Muscle of leg (tissue), 11 donors: ENCODE results near the gene GRID2. TPM values are rescaled to one million over a fixed set of nuclear protein-coding genes. Genes with fewer than 3 reads are reported as not detected.
A peak's percentile ranks its signal among the peaks of the same experiment; 100 is the strongest.

Source experiments
- DNase-seq: peaks from one replicate; pipeline ENCODE4 v3.0.0; 2013
- H3K27ac ChIP-seq: one replicate; pipeline ENCODE4 v1.5.1; 2013; ENCODE audit warnings: mild to moderate bottlenecking, low read length, control low read depth
- H3K27me3 ChIP-seq: one replicate; pipeline ENCODE4 v1.6.1; 2013; ENCODE audit warnings: low read length; ENCODE audit not compliant: control insufficient read depth, insufficient read depth
- H3K36me3 ChIP-seq: one replicate; pipeline ENCODE4 v1.6.1; 2013; ENCODE audit warnings: low read length; ENCODE audit not compliant: control insufficient read depth, insufficient read depth
- H3K4me1 ChIP-seq: one replicate; pipeline ENCODE4 v1.6.1; 2013; ENCODE audit warnings: low read length; ENCODE audit not compliant: control insufficient read depth, insufficient read depth
- H3K4me3 ChIP-seq: one replicate; pipeline ENCODE4 v1.5.1; 2013; ENCODE audit warnings: low read length, control low read depth
- H3K9me3 ChIP-seq: replicated peaks from 2 replicates; pipeline ENCODE4 v1.6.1; 2013; ENCODE audit warnings: low read depth, low read length; ENCODE audit not compliant: control insufficient read depth
- WGBS: methylation state at CpG from one replicate; pipeline ENCODE4 v1.1.5; 2013; ENCODE audit warnings: missing lambda C conversion rate; ENCODE audit not compliant: insufficient coverage; 5-methylcytosine and 5-hydroxymethylcytosine counted together
- polyA plus RNA-seq, 8 donors: library from polyadenylated mRNA; unstranded; fragments of 120-200 nt; gene quantifications; one replicate each; pipeline versions ENCODE4 v1.2.1 to v1.2.3, GENCODE V29; 2013; ENCODE audit warnings: inconsistent platforms in 1 of 8, low replicate concordance in 1 of 8; ENCODE audit not compliant: insufficient read length in 8 of 8, insufficient read depth in 1 of 8
- total RNA-seq: library from RNA; stranded (reverse); fragments of 120-200 nt; gene quantifications from one replicate; pipeline ENCODE4 v1.2.4, GENCODE V29; 2013

GRID2 gene
- total and polyA plus RNA-seq, 9 donors = 0.29 to 1.4 (median 0.60) TPM

DNA sequence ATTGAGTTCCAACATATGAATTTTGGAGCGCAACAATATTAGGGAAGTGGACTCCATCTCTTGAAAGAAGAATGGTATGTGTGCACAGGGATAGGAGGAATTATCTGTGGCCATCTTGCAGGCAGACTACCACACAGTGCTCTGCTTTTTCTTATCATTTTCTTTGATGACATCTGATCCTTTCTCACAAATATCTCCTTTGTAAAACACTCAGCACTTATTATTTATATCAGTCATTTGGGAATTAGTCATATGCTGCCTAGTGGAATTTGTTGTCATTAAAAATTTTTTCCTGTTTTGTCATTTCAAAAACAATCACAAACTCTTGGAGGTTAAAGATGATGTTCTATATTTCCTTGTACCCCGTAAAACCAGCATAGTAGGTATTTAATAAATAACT is 1080.5 kb downstream of the GRID2 start:
- Histone ChIP-seq H3K9me3 (no peaks in the 10 kb centered on the region), H3K27me3 (no peaks in the 10 kb centered on the region), H3K4me3 (no peak overlapping the region), H3K36me3 (no peaks in the 10 kb centered on the region), H3K27ac (no peak overlapping the region), H3K4me1 (no peaks in the 10 kb centered on the region)
- DNase-seq = no peak
- WGBS = no CpG with 5 or more reads among the region's 2 CpGs

DNA sequence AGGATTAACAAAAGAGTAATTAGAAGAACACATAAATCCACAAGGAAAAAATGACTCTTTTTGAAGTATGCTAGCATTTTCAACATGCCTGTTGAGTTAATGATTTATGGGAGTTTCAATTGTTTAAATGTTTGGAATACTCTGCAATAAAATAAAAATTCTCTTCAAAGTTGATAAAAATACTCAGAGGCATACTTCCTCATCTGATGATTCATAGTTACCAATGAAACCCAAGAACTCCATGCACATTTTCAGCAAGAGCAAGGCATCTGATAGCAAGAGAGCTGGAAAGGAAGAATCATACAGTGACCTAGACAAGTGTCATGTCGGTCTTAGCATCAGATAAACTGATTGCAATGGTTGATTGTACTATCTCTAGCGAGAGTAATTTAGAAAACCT is 1081.1 kb downstream of the GRID2 start:
- DNase-seq = no peak
- Histone ChIP-seq H3K27ac (no peak overlapping the region), H3K4me1 (no peaks in the 10 kb centered on the region), H3K9me3 (no peaks in the 10 kb centered on the region), H3K27me3 (no peaks in the 10 kb centered on the region), H3K36me3 (no peaks in the 10 kb centered on the region), H3K4me3 (no peak overlapping the region)
- WGBS = 80% methylated on average over 1 of the region's 2 CpGs

DNA sequence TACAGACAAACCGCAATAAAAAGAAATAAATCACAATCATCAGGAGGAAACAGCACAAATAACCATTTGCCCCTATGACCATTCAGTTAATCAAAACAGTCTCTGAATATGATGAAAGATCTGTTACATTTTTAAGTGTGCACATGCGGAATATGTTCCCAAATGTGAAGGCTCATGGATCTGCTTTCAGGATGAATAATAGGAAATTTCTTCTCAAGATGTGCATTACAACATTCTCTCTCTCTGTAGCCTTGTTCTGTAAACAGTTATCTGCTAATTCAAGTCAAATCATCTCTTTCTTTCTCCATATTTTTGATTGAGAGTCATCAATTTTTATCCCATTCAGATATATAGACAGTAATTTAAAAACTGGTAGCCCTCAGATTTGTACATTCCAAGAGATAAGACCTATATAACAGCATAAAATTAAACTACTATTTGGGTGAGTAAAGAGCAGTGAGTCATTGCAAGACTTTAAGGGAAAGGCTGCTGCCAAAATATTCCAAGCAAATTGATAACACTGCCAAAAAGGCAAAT is 1090.8 kb downstream of the GRID2 start:
- H3K36me3 ChIP-seq = no peaks in the 10 kb centered on the region

DNA sequence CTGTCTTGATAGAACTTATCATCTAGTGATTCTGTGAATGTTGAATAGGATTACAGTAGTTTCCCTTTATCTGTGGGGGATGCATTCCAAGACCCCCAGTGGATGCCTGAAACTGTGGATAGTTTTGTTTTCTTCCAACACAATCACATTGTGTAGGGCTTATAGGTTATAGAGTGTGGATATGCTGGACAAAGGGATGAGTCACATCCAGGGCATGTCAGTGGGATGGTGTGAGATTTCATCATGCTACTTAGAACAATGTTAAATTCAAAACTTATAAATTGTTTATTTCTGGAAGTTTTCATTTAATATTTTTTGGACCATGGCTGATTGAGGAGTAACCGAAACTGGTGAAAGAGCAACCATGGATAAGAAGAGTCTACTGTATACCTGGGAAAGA is 1092.5 kb downstream of the GRID2 start:
- H3K4me3 ChIP-seq = no peak overlapping the region
- H3K4me1 ChIP-seq = no peaks in the 10 kb centered on the region
- no peaks in the 10 kb centered on the region for H3K9me3 ChIP-seq
- no peaks in the 10 kb centered on the region for H3K36me3 ChIP-seq
- no CpG with 5 or more reads among the region's 1 CpG for WGBS
- no peak for DNase-seq
- H3K27ac ChIP-seq = no peak overlapping the region
- no peaks in the 10 kb centered on the region for H3K27me3 ChIP-seq

More for the DNA sequence above, 1090.8 kb downstream of the GRID2 start:
- H3K27ac ChIP-seq = no peak overlapping the region
- no peak overlapping the region for H3K4me3 ChIP-seq
- peak; percentile 72 for DNase-seq
- no peaks in the 10 kb centered on the region for H3K4me1 ChIP-seq
- WGBS = no CpG with 5 or more reads among the region's 2 CpGs
- H3K9me3 ChIP-seq = no peaks in the 10 kb centered on the region
- no peaks in the 10 kb centered on the region for H3K27me3 ChIP-seq

DNA sequence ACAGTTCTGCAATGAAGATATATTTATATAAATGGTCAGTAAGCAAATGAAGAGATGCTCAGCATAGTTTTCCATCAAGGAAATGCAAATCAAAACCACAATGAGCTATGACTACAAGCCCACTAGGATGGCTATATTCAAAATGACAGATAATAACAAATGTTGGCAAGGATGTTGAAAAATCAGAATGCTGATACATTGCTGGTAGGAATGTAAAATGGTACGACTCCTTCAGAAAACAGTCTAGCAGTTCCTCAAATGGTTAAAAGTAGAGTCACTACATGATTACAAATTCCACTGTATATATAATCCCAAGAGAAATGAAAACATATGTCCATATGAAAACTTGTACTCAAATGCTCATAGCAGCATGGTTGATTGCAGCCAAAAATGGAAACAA is 1099.8 kb downstream of the GRID2 start:
- no peaks in the 10 kb centered on the region for H3K36me3 ChIP-seq
- H3K9me3 ChIP-seq = no peaks in the 10 kb centered on the region
- WGBS = no CpG with 5 or more reads among the region's 1 CpG
- H3K27me3 ChIP-seq = no peaks in the 10 kb centered on the region
- no peak for DNase-seq
- H3K4me1 ChIP-seq = no peaks in the 10 kb centered on the region
- H3K27ac ChIP-seq = no peak overlapping the region
- no peak overlapping the region for H3K4me3 ChIP-seq

DNA sequence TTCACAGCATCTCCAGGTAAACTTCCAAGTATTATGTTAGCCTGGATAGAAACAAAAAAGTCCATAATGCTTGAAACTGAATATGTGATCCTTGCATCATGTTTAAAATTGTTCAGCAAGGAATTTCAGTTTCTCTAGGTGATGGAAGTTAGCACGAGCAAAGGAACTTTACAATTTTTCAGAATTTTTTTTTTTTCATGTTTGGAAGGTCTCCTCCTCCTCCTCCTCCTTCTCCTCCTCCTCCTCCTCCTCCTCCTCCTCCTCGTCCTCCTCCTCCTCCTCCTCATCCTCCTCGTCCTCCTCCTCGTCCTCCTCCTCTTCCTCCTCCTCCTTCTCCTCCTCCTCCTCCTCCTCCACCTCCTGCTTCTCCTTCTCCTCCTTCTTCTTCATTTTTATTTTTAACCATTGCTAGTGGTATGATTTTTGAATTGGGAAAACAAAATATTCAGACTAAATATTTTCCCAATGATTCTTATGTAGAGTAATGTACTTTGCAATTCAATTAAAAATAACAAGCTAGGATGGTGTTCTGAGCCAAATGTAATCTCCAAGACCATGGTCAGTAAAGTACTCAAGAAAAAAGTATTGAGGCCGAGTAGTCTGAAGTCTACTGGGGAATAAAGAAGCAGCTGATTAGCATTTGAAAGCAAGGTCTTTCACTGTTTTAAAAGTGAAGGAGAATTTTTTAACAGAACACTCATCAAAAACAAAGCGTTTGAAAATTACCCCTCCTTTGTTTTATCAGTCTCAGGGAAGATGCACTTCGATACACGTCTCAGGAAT is 1103.9 kb downstream of the GRID2 start:
- no CpG with 5 or more reads among the region's 8 CpGs for WGBS
- Histone ChIP-seq H3K27ac (no peak overlapping the region), H3K9me3 (no peaks in the 10 kb centered on the region), H3K27me3 (no peaks in the 10 kb centered on the region), H3K36me3 (no peaks in the 10 kb centered on the region), H3K4me3 (no peak overlapping the region), H3K4me1 (no peaks in the 10 kb centered on the region)
- no peak for DNase-seq

DNA sequence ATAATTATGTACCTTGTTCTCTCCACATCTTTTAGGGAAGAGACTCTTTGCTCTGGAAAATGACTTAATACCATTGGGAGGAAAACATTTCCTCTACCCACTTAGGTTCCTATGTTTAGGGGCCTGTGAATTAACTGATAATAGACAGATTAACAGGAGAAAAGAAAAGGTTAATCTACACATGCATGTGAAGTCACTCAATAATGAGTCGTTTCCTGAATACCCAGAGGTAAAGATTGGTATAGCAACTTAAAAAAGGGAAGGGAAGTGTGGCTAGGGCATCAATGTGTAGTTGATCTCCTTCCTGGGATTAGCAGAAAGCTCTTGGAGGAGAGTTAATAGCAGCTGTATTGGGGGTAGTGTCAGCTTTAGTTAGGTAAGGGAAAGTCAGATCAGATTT is 1105.3 kb downstream of the GRID2 start:
- Histone ChIP-seq H3K4me3 (no peak overlapping the region), H3K9me3 (no peaks in the 10 kb centered on the region), H3K27me3 (no peaks in the 10 kb centered on the region), H3K27ac (no peak overlapping the region), H3K4me1 (no peaks in the 10 kb centered on the region), H3K36me3 (no peaks in the 10 kb centered on the region)
- WGBS = no CpG with 5 or more reads among the region's 1 CpG
- no peak for DNase-seq

DNA sequence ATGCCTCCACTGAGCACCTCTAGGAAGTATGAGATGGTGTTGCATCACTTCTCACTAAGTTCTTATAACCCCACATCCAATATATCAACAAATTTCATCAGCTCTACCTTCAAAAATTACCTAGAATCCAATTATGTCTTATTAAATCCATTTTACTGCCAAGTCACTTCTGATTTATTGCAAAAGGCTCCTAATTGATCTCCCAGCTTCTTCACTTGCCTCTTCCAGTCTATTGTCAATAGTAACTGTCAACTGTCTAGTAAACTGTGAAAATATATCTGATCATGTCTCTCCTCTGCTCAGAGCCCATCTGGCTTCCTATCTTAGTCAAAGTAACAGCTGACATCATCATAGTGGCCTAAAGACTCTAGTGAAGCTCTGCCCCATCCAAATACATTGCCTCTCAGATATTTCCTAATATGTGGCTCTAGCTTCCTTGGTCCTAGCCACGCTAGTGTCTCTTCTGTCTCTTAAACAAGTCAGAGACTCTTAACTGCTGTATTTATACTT is 1110.3 kb downstream of the GRID2 start:
- no CpG with 5 or more reads among the region's 1 CpG for WGBS
- no peaks in the 10 kb centered on the region for H3K36me3 ChIP-seq
- no peaks in the 10 kb centered on the region for H3K4me1 ChIP-seq
- no peak overlapping the region for H3K27ac ChIP-seq
- no peak overlapping the region for H3K4me3 ChIP-seq
- no peaks in the 10 kb centered on the region for H3K9me3 ChIP-seq
- DNase-seq = no peak
- H3K27me3 ChIP-seq = no peaks in the 10 kb centered on the region

DNA sequence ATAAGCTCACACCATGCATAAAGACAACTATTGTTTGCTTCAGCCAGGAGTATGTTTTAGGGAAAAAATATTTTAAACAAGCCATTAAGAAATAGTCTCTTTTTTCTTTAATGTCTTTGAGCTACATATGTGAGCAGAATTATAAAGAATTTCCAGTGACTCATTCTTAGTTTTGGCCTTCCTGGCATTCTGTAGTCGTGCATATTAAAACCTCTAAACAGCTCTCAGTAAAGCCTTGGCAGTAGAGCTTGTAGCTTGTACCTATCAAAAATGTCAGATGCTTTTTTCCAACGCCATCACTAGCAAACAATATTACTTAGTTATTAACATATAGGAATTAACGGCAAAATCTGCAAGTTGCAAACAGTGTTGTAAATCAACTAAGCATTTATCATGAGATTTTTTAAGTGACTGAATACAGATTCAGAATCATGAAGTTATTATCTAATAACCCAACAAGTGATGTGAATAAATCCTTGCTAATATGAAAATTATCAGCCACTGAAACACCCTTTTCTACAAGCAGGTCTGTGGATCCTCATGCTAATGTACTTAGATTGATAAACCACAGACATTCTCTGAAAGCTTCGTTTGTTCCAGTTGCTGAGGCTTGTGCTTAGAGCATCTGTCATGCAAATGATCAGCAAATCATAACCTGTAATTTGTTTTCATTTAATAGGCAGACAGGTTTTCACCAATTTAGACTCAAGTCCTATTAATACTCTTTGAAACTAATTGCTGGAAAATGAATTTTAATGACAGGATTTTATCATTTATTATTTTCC is 1112.8 kb downstream of the GRID2 start:
- Histone ChIP-seq H3K27me3 (no peaks in the 10 kb centered on the region), H3K4me1 (no peaks in the 10 kb centered on the region), H3K4me3 (no peak overlapping the region), H3K27ac (no peak overlapping the region), H3K36me3 (no peaks in the 10 kb centered on the region), H3K9me3 (no peaks in the 10 kb centered on the region)
- no peak for DNase-seq
- no CpG with 5 or more reads among the region's 4 CpGs for WGBS

DNA sequence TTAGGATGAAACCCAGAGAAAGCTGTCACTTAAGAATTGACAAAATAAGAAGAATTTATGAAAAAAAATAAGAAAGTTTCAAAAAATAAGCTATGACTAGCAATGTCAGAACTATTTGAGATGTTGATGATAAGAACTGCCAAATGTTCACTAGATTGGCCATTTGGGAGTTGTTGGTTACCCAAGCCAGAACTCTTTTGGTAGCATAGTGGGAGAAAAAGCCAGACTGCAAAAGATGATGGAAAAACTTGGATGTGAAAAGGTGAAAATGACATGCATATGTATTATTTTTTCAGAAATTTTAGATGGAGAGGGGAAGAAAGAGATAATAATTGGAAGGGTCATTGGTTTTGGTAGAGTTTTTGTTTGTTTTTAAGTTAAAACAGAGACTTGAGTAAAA is 1127.6 kb downstream of the GRID2 start:
- DNase-seq = peak; percentile 69
- no peaks in the 10 kb centered on the region for H3K36me3 ChIP-seq
- H3K27ac ChIP-seq = no peak overlapping the region
- H3K4me1 ChIP-seq = no peaks in the 10 kb centered on the region
- H3K9me3 ChIP-seq = no peaks in the 10 kb centered on the region
- H3K27me3 ChIP-seq = no peaks in the 10 kb centered on the region
- H3K4me3 ChIP-seq = no peak overlapping the region
